ENCODE measurements around the gene KCNK7.

KCNK7 gene

DNA sequence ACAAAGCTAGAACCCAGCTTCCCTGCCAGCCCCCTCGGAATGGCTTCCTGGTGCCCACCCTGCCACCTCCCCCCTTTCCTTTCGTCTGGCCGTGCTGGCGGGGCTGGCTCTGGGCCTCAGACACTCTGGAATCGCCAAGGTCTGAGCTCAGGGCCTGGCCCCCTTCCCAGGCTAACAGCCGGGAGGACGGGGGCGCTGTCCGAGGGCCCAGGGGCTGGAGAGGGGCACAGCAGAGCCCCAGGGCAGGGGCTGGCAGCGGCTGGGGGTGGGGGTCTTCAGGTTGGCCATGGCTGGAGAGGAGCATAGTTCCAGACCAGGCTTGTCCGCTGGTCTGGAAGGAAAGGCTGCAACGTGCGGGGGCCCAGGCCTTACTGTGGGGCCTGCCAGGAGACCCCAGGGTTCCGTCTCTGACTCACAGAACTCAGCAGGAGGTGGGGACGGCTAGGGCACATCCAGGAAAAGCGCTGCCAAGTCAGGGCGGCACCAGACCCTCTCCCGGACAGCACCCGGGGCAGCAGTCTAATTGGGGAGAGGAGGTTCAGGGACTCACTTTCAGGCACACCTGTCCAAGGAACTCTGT, 36.6 kb downstream of the KCNK7 start:
- TF ChIP-seq, protein P1, sequence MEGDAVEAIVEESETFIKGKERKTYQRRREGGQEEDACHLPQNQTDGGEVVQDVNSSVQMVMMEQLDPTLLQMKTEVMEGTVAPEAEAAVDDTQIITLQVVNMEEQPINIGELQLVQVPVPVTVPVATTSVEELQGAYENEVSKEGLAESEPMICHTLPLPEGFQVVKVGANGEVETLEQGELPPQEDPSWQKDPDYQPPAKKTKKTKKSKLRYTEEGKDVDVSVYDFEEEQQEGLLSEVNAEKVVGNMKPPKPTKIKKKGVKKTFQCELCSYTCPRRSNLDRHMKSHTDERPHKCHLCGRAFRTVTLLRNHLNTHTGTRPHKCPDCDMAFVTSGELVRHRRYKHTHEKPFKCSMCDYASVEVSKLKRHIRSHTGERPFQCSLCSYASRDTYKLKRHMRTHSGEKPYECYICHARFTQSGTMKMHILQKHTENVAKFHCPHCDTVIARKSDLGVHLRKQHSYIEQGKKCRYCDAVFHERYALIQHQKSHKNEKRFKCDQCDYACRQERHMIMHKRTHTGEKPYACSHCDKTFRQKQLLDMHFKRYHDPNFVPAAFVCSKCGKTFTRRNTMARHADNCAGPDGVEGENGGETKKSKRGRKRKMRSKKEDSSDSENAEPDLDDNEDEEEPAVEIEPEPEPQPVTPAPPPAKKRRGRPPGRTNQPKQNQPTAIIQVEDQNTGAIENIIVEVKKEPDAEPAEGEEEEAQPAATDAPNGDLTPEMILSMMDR (IDR thresholded peaks at IDR 0.05; ENCODE audit: borderline replicate concordance, insufficient read depth, low read depth, low read length): no peak
- no peak overlapping the region for H3K4me3 ChIP-seq (ENCODE audit: low read depth, low read length)

DNA sequence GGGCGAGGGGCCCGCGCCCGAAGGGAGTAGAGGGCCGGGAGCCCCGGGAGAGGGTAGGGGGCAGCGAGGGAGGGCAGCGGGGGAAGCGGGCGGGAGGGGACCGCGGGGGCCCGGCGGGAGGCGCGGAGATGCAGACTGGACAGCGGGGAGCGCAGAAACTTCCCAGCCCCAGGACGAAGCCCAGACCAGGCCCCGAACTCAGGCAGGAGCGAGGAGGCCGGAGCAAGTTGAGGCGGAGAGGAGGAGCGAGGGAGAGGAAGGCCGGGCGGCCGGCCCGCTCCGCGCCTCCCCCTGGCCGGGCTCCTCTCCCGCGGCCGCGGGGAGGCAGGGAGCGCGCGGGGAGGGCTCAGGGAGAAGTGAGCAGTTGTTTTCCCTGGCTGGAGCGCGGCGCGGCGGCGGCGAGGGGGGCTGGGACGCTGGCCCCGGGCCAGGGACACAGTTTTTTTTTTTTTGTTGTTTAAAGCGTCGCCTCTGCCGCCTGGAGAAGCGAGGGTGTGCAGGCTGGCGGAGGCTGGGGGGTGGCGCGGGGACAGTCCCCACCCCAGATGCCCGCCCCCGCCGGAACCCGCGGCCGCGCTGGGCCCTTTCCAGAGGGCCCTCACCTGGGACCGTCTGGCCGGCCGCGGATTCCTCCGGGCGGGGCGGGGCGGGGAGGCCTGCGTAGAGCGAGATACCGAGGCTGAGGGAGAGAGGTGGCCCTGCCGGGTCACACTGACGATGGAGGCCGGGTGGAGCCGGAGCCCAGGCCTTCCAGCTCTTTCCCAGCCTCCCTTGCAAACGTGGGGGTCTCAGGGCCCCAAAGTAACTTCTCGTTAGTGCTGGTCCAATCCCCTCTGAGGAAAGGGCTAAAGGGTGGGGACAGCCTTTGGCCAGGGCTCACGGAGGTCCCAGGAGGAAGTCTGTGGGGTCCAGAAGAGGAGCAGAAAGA, 37.3 kb downstream of the KCNK7 start, which contains the start of gene LTBP3:
Gene LTBP3, minus strand, starts transcription at position 358 of the 928 bp plus-strand sequence. CDS start 400 bp downstream, outside the sequence.
- TF ChIP-seq, protein P1 (IDR thresholded peaks at IDR 0.05; ENCODE audit: borderline replicate concordance, insufficient read depth, low read depth, low read length): no peak
- H3K4me3 ChIP-seq (ENCODE audit: low read depth, low read length): peak within 1 kb of the TSS; percentile 26

DNA sequence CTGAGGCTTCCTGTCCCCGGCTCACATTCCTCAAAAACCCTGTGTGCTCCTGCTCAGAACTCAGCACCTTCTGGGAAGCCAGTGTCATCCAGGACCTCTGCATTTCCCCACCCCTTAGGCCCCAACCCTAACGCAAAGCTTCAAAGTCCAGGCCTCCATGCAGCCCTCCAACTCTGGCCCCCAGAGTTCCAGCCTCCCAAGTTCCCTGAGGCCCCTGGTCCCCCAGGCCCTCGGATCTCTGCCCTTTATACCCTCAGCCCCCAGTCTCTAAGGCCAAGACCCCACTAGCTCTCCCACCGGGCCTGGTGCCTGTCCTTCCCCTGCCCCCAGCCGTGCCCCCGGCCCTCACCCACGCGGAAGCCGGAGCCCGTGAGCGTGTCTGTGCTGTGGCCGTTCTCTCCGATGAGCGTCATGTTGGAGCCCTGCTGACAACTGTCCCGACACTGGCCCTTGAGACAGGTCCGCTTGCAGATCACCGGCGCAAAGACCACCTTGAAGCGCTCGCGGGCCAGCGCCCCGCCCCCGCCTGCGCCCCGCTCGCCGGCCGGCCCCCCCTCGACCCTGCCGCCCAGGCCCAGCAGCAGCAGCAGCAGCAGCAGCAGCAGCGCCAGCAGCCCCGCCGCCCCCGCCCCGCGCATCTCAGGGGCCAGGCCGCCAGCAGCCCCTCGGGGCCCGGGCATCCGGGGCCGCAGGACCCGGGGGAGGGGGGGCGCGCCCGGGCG, 38.2 kb downstream of the KCNK7 start:
- no peak overlapping the region for H3K4me3 ChIP-seq (ENCODE audit: low read depth, low read length)
- TF ChIP-seq, protein P1 (IDR thresholded peaks at IDR 0.05; ENCODE audit: borderline replicate concordance, insufficient read depth, low read depth, low read length): no peak

DNA sequence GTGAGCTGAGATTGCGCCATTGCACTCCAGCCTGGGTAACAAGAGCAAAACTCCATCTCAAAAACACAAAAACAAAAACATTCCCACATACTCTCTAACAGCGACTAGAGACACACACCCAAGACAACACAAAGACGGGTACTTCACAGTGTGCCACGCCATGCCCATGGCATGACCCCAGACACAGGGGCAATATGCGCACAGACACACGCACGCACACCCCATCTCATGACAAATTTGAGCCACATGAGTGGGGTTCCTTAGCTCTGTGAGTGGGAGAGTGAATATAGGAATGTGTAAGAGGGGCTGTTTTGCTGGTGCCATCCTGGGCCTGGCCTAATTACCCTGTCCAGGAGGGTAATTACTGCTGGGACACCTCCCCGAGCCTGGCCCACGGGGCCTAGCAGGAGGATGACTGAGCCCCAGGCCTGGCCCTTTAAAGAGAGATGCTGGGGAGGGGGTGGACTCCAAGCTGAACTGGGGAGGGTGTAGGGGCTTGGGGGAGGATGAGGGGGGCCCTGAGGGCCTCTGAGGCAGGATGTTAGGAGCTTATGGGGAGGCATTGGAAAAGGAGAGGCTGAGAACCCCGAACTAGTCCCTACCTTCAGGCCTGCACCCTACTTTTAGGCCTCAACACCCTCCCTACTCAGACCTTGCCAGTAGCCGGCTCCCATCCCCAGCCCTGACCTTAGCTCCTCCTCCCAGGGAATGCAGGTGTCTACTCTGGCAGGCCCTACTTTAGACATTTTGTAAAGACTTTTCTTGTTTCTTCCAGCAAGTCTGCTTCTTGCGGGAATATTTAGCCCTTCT, 38.9 kb downstream of the KCNK7 start:
- H3K4me3 ChIP-seq (ENCODE audit: low read depth, low read length): no peak overlapping the region
- TF ChIP-seq, protein P1 (IDR thresholded peaks at IDR 0.05; ENCODE audit: borderline replicate concordance, insufficient read depth, low read depth, low read length): no peak

DNA sequence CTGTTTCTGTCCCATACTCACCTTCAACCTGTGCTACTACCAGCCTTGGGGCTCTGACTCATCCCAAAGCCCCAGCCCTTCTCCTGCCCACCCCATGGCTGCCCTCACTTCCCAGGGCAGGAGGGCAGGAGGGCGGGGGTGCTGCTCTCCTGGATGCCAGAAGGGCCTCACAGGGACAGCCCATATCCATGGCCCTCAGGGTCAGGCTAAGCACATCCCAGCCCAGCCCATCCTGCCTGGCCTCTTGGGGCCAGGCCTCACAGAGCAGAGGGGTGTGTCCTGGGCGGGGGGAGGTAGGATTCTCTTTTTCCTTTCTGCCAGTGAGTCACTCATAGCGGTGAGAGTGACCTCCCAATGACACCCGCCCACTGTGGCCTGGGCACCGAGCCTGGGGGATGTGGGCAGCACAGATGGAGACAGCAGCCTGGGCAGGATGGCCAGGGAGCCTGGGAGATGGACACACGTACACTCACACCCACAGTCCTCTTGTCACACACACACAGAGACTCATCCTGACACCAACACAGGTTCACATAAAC, 39.8 kb downstream of the KCNK7 start:
- no peak overlapping the region for H3K4me3 ChIP-seq (ENCODE audit: low read depth, low read length)

More for the DNA sequence above, 39.8 kb downstream of the KCNK7 start:
- TF ChIP-seq, protein P1 (IDR thresholded peaks at IDR 0.05; ENCODE audit: borderline replicate concordance, insufficient read depth, low read depth, low read length): no peak

Data from GM12875 (cell line).